ENCODE measurements around the gene CNTN4. TPM values are rescaled to one million over a fixed set of nuclear protein-coding genes. Genes with fewer than 3 reads are reported as not detected.

The CNTN4 gene
- total RNA-seq, 1 experiment from 2014 or later, result not detected

DNA sequence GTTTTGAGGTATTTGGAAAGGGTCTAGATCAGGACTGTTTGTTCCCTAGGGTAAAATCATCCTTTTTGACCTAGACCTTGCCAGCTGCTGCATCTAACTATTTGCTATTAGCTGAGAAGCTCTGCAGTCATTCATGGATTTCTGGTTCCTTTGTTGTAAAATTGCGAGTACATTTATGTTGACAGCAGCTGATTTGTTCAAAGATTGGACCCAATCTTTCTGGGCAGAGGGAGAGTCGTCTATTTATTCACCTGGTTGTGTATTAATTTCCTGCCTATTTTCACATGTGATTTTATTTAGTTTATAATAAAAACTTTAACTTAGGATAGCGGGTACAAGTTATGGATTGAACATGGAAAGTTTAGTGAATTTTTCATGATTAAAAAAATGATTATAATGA, 236.3 kb downstream of the CNTN4 start:
- POLR2A ChIA-PET, result no interaction called here
- TF ChIP-seq ZBTB43 (CRISPR knock-in tag; IDR thresholded peaks at IDR 0.05) (no peak), TEAD1 (CRISPR knock-in tag; IDR thresholded peaks at IDR 0.05) (no peak), TCF7 (CRISPR knock-in tag; IDR thresholded peaks at IDR 0.05; ENCODE audit: low read depth) (no peak), GRHL2 (CRISPR knock-in tag; IDR thresholded peaks at IDR 0.05; ENCODE audit: insufficient replicate concordance, severe bottlenecking) (no peak), GTF2I (CRISPR knock-in tag; conservative IDR thresholded peaks at IDR 0.05) (no peak), SP1 (CRISPR knock-in tag; conservative IDR thresholded peaks at IDR 0.05) (no peak), IRF2 (CRISPR knock-in tag; IDR thresholded peaks at IDR 0.05; ENCODE audit: borderline replicate concordance, low read depth) (no peak), MXD4 (CRISPR knock-in tag; IDR thresholded peaks at IDR 0.05; ENCODE audit: borderline replicate concordance) (no peak), ZNF138 (CRISPR knock-in tag; conservative IDR thresholded peaks at IDR 0.05) (no peak), ESRRA (CRISPR knock-in tag; IDR thresholded peaks at IDR 0.05; ENCODE audit: borderline replicate concordance) (no peak), NFYB (CRISPR knock-in tag; conservative IDR thresholded peaks at IDR 0.05; ENCODE audit: low read depth) (no peak), FOXP1 (CRISPR knock-in tag; IDR thresholded peaks at IDR 0.05; ENCODE audit: borderline replicate concordance) (no peak), SOX15 (CRISPR knock-in tag; IDR thresholded peaks at IDR 0.05) (no peak), HMGA2 (CRISPR knock-in tag; IDR thresholded peaks at IDR 0.05) (no peak), E2F4 (CRISPR knock-in tag; IDR thresholded peaks at IDR 0.05; ENCODE audit: borderline replicate concordance, low read depth) (no peak), GABPB1 (CRISPR knock-in tag; IDR thresholded peaks at IDR 0.05) (no peak), SMAD4 (CRISPR knock-in tag; IDR thresholded peaks at IDR 0.05) (no peak)
- TF ChIP-seq, protein P1, sequence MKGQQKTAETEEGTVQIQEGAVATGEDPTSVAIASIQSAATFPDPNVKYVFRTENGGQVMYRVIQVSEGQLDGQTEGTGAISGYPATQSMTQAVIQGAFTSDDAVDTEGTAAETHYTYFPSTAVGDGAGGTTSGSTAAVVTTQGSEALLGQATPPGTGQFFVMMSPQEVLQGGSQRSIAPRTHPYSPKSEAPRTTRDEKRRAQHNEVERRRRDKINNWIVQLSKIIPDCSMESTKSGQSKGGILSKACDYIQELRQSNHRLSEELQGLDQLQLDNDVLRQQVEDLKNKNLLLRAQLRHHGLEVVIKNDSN (CRISPR knock-in tag; IDR thresholded peaks at IDR 0.05), result no peak
- TF ChIP-seq, protein P2, sequence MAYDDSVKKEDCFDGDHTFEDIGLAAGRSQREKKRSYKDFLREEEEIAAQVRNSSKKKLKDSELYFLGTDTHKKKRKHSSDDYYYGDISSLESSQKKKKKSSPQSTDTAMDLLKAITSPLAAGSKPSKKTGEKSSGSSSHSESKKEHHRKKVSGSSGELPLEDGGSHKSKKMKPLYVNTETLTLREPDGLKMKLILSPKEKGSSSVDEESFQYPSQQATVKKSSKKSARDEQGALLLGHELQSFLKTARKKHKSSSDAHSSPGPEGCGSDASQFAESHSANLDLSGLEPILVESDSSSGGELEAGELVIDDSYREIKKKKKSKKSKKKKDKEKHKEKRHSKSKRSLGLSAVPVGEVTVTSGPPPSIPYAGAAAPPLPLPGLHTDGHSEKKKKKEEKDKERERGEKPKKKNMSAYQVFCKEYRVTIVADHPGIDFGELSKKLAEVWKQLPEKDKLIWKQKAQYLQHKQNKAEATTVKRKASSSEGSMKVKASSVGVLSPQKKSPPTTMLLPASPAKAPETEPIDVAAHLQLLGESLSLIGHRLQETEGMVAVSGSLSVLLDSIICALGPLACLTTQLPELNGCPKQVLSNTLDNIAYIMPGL (CRISPR knock-in tag; IDR thresholded peaks at IDR 0.05), result no peak
- TF ChIP-seq, protein P3, sequence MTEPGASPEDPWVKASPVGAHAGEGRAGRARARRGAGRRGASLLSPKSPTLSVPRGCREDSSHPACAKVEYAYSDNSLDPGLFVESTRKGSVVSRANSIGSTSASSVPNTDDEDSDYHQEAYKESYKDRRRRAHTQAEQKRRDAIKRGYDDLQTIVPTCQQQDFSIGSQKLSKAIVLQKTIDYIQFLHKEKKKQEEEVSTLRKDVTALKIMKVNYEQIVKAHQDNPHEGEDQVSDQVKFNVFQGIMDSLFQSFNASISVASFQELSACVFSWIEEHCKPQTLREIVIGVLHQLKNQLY (CRISPR knock-in tag; IDR thresholded peaks at IDR 0.05), result no peak
- CTCF ChIA-PET, result no interaction called here
- H3K4me1 Mint-ChIP-seq, result no peaks in the 10 kb centered on the region
- peaks cover 79% of the 10 kb centered on the region for H3K9me3 Mint-ChIP-seq
- peaks cover 44% of the 10 kb centered on the region for H3K36me3 Mint-ChIP-seq
- 0 out of 2 replicates have a peak, but pooled peaks cover 2% of the 10 kb centered on the region for H3K27me3 Mint-ChIP-seq (ENCODE audit: low read depth)
- H3K4me3 Mint-ChIP-seq, result no peak overlapping the region
- DNase-seq (ENCODE audit: low spot score) (no peak), ATAC-seq (no peak)
- no peak overlapping the region for H3K27ac Mint-ChIP-seq

DNA sequence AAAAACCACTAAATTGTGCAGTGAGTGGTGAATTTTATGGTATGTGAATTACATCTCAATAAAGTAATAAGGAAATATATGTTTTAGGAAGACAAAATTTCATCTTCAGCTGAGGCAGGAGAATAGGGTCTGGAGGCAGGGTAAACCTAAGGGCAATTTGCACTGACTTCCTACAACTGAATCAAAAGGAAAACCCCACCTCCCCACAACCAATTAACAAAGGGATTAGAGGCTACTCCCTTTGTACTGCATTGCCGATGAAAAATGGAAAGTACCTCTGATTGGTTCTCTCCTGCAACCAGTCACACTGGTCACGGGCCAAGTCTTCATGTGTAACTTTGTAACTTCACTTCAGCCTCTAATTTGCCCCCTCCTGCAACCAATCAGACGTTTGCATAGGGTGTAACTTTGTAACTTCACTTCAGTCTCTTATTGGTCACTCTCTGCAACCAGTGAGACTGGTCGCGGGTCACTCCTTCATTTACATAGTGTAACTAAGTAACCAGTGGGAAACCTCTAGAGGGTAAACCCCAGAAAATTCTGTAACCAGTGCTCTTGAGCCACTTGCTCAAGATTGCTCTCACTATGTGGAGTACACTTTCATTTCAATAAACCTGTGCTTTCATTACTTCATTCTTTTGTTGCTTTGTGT, 244.5 kb downstream of the CNTN4 start:
- ATAC-seq (no peak), DNase-seq (ENCODE audit: low spot score) (no peak)
- Mint-ChIP-seq H3K4me3 (no peak overlapping the region), H3K27me3 (ENCODE audit: low read depth) (peaks cover 6% of the 10 kb centered on the region), H3K27ac (no peak overlapping the region), H3K4me1 (no peaks in the 10 kb centered on the region), H3K9me3 (peaks cover 74% of the 10 kb centered on the region), H3K36me3 (peaks cover 55% of the 10 kb centered on the region)
- ChIA-PET CTCF (no interaction called here), POLR2A (no interaction called here)
- TF ChIP-seq, protein P4, sequence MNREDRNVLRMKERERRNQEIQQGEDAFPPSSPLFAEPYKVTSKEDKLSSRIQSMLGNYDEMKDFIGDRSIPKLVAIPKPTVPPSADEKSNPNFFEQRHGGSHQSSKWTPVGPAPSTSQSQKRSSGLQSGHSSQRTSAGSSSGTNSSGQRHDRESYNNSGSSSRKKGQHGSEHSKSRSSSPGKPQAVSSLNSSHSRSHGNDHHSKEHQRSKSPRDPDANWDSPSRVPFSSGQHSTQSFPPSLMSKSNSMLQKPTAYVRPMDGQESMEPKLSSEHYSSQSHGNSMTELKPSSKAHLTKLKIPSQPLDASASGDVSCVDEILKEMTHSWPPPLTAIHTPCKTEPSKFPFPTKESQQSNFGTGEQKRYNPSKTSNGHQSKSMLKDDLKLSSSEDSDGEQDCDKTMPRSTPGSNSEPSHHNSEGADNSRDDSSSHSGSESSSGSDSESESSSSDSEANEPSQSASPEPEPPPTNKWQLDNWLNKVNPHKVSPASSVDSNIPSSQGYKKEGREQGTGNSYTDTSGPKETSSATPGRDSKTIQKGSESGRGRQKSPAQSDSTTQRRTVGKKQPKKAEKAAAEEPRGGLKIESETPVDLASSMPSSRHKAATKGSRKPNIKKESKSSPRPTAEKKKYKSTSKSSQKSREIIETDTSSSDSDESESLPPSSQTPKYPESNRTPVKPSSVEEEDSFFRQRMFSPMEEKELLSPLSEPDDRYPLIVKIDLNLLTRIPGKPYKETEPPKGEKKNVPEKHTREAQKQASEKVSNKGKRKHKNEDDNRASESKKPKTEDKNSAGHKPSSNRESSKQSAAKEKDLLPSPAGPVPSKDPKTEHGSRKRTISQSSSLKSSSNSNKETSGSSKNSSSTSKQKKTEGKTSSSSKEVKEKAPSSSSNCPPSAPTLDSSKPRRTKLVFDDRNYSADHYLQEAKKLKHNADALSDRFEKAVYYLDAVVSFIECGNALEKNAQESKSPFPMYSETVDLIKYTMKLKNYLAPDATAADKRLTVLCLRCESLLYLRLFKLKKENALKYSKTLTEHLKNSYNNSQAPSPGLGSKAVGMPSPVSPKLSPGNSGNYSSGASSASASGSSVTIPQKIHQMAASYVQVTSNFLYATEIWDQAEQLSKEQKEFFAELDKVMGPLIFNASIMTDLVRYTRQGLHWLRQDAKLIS (CRISPR knock-in tag; IDR thresholded peaks at IDR 0.05; ENCODE audit: borderline replicate concordance), result no peak
- TF ChIP-seq ZMAT4 (CRISPR knock-in tag; IDR thresholded peaks at IDR 0.05), result no peak
- TF ChIP-seq, protein P5, sequence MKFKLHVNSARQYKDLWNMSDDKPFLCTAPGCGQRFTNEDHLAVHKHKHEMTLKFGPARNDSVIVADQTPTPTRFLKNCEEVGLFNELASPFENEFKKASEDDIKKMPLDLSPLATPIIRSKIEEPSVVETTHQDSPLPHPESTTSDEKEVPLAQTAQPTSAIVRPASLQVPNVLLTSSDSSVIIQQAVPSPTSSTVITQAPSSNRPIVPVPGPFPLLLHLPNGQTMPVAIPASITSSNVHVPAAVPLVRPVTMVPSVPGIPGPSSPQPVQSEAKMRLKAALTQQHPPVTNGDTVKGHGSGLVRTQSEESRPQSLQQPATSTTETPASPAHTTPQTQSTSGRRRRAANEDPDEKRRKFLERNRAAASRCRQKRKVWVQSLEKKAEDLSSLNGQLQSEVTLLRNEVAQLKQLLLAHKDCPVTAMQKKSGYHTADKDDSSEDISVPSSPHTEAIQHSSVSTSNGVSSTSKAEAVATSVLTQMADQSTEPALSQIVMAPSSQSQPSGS (CRISPR knock-in tag; IDR thresholded peaks at IDR 0.05; ENCODE audit: borderline replicate concordance, low read depth), result no peak
